Right hindlimb (tissue), 1 donor: ENCODE data around the gene ANKRD31.
"Not testable (repeated sequence)": the region's sequence is repeated elsewhere in the genome, so short reads cannot be mapped to it uniquely, and the experiment has no call there.

Experiments used
- DNase-seq: peaks from one replicate; pipeline ENCODE4 v3.0.0-alpha.2; 2018

Gene ANKRD31

DNA sequence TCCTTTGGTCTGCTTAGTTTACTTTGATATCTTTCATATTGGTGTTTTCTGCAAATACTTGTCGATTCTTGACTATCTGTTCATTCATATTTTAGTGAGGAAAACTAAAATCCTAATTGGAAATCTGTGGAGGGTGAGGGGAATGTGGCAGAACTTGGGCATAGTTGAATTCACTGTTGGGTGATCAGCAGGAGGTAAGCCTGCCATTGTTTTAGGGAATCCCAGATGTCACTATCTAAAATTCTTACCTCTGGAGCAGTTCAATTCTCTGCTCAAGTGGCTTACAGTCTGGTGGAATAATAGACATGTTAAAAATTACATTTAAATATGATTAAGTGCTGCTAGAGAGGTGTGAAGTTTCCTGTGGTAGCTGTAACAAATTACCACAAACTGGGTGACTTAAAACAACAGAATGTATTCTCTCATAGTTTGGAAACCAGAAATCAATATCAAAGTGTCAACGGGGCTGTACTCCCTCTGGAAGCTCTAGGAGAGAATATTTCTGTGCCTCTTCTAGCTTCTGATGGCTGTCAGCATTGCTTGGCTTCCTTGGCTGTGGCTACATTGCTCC lies 94.0 kb downstream of the ANKRD31 start:
- DNase-seq: no peak

DNA sequence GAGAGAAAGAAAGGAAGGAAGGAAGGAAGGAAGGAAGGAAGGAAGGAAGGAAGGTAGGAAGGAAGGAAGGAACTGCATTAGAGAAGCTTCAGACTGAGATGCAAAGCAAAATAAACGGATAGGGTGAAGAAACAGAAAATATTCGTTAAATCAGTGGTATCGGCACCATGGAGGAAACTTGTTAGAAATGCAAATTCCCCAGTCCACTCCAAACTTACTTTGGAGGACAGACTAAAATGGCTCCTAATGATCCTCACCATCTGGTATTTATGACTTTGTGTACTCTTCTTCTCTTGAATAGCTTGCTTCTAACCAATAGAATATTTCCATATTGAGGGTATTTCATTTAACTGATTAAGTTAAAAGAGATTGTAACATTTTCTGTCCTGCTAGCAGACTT lies 96.4 kb downstream of the ANKRD31 start:
- no peak for DNase-seq

DNA sequence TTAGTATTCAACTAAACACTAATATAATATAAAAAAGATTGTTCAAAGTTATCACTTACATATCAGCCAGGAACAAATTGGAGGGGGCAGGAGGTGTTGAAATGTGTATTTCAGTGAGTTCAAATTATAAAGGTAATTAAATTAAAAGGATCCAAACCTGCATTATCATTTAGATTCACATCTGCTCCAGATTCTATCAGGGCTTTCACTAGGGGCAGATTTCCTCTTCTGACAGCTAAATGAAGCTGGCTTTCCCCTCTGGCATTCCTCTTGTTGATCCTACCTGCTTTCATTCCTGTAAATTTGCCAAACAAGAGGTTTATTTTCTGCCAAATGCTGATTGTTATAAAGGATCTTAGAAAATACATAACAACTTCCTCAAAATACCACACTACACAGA lies 98.0 kb downstream of the ANKRD31 start:
- DNase-seq: no peak

DNA sequence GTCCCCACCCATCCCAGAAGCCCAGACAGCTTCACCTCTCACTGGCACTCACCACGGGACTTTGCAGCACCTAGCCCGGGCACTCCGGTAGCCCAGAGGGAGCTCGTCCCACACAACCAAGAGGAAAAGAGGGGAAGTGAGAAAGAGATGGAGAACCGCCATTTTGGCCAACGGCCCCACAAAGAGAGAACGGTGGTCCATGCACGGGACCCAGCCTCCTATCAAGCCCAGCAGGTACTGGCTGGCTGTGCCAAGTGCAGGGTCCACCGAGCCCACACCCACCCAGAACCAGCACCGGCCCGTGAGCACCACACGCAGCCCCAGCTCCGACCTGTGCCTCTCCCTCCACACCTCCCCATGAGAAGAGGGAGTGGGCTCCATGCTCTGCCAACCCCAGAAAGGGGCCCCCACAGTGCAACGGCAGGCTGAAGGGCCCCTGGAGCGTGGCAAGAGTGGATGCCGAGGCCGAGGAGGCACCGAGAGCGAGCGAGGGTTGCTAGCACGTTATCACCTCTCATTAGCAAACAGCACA lies 105.8 kb downstream of the ANKRD31 start:
- no peak for DNase-seq

DNA sequence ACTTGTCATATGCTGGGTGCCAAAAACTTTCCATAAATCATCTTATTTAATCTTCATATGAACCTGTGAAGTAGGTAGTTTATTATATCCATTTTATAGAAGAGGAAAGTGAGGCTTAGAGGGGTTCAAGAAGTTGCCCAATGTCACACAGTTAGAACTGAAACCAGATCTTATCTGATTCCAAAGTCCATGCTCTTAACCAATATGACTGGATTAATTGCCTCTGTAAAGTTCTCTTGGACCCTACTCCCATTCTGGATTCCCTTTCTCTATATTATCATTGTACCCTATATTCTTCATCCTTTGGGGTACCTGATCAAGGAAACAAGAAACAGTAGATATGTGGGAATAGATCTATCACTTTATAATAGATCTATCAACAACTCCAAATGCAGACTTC lies 119.8 kb downstream of the ANKRD31 start:
- no peak for DNase-seq

DNA sequence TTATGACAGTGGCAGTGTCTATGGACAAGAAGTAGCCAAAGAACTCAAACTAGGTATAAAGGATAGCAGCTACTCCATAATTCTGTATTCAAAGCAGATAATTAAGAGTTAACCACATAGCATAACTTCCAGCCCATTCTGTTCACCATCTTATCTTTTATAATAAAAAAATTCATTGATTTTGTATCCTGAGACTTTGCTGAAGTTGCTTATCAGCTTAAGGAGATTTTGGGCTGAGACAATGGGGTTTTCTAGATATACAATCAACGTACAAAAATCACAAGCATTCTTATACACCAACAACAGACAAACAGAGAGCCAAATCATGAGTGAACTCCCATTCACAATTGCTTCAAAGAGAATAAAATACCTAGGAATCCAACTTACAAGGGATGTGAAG lies 122.4 kb downstream of the ANKRD31 start:
- DNase-seq: not testable (repeated sequence)

DNA sequence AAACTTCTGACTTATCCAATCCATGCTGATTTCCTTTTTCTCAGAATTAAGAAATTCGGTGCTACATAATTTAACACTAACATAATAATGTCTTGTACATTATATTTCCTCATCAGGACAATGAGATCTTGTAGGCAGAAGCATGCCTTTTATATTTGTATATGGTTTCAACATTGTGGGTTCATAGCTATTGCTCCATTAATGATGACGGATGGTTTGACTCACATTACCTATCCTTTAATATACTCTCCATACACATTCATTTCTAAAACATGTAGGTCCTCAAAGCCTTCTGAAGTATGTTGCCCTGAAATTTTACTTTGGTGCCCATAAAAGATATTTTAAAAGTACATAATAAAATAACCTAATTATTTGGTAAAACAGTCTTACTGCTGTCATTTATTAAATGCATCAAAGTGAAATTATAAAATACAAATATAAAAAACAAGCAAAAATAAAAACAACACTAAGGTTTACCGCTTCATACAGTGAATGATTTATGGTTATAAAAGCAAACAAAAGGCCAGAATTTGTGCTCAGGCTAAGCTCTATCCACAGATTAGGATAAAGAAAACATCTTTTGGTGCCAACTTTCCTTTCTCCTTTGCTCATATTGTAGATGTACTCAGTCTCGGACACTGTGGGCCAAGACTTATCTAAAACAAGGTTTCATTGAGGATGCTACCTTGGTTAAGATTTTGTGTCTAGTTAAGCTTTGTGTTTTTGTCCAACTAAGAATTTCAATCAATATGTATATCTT lies 123.1 kb downstream of the ANKRD31 start:
- DNase-seq: no peak

DNA sequence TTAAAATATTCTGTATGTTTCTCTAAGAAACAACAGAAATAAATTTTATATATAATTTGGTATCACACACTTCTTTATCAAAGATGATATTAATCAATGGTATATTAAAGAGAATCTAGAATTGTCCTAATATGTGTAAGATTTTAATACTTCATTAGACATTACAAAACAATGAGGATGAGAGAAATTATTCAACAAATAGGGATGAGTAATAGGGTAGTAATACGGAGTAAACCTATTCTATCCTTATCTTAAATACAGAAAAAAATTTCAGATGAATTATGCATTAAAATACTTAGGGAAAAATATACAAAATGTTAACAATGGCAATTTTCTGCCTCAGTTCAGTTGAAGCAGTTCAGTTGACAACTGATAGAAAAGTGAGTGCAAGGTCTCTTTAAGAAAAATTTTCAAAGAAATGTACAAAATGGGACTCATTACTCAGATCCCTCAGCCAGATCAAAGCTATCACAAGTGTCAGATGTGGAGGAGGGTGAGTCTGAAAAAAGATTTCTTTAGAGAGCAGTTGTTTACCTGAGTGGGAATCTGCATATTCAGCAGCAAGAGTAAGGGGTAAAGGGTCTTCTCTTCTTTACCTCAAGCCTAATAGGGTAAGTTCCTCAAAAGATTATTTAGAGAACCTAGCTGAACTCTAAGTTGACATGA lies 127.6 kb downstream of the ANKRD31 start:
- no peak for DNase-seq

DNA sequence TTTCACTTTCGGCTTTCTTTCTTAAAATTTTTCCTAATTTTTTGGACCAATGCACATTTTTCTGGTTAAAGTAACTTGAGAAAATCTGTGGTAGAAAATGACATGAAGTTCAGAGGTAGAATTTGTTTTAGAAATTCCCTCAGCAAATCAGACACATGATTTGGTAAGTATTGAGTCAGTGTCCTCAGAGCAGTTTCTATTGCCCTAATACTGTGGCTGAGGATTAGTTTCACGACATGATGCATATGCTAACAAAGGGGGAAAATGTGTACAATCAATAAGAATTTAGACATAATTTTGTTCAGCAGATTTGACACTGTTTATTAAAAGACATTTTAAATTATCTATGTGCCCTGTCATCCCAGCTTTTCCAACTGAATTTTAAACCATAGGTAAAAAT lies 128.2 kb downstream of the ANKRD31 start:
- DNase-seq: no peak

DNA sequence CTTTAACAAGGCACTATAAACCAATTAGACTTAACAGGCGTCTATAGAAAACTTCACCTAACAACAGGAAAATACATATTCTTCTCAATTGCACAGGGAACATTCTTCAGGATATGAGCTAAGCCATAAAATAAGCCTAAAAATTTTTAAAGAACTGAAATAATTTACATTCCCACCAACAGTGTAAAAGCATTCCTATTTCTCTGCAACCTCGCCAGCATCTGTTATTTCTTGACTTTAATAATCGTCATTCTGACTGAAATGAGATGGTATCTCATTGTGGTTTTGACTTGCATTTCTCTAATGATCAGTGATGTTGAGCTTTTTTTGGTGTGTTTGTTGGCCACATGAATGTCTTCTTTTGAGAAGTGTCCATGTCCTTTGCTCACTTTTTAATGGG lies 140.7 kb downstream of the ANKRD31 start:
- not testable (repeated sequence) for DNase-seq

DNA sequence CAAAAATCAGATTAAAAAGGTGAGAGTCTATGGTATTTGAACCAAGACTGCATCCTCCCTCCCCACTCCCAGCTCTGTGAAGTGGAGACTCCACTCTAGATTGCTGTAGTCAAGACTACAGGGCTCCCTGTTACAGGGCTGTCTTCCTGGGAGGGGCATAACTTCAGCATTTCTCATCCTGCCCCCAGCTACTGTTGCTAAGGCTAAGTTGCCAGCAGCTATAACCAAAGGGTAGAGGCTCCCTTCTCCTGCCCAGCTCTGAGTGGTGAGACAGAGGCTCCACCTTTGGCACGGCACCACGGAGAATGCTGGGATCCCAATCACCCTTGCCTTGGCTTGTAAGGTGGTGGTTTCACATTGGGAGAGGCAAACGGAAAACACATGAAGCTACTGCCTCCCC lies 145.1 kb downstream of the ANKRD31 start:
- no peak for DNase-seq

DNA sequence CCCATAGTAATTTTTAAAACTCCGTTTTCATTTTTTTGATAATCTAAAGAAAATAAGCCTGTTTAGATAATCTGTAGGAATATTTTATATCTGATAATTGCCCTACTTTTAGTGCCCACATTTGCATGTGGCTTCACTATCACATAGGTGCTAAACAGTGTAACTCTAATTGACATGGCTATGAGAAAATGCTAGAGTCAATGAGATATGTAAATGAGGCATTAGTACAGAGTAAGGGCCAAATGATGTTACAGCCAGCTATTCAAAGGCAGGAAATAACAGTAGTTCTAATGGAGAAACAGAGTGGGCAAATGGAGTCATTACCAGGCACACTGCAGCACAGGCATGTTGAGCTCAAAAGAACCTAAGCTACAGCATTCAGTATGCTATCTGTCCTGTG lies 147.0 kb downstream of the ANKRD31 start:
- DNase-seq: no peak

DNA sequence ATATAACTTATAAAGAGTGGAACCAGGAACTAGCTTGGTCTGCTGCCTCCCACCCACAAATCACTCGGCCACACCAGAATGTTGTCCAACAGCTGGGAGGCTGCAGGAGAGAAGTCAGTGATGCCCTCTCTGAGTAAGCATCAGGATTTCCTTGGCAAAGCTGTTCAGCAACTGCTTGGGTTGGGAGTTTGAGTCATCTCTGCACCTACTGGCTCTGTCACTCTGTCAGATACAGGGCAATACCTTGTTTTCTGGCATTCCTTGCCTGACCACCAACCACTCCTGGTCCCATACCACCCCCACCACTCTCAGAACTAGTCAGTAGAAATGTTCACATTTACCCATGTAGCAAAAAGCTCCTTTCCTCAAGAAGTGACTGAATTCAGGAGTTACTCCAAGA lies 147.5 kb downstream of the ANKRD31 start:
- DNase-seq: no peak

DNA sequence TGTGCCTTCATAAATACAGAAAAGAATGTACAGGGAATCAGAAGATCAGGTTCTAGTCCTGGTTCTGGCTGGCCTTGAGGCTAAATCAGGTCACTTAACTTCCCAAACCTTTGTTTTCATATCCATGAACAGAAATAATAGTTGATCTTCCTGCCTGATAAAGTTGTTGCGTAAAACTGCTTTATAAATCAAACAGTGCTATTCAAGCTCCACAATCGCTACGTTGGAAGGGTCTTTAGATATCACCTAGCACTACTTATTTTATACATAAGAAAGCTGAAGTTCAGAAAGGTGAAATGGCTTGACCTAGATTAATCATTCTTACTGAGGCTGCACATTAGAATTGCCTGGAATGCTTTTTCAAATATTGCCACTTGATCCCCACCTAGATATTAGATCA lies 148.0 kb downstream of the ANKRD31 start:
- DNase-seq: no peak

DNA sequence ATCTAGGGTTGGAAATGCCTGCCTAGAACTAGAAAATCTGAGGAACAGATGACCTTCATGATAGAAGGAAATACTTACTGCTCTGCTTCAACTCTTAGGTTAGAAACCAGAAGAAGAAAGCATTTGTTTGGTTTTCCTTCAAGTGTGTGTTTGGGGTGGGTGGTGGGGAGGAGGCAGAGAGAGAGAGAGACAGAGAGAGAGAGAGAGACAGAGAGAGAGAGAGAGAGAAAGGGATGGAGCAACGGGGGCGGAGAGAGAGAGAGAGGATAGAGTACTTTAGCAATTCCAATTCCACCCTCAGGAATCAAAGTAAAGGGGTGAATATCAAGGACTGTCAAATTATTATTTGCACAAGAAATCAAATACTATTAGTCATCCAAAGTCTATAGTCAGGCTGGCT lies 155.2 kb downstream of the ANKRD31 start:
- DNase-seq: no peak

DNA sequence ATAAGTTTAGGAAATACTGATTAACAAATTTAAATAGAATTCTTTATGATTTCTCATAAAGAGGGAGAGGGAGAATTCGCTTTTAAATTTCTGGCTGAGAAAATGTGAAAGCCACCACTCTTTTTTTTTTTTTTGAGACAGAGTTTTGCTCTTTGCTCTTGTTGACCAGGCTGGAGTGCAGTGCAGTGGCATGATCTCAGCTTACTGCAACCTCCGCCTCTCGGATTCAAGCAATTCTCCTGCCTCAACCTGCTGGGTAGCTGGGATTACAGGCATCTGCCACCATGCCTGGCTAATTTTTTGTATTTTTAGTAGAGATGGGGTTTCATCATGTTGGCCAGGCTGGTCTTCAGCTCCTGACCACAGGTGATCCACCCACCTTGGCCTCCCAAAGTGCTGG lies 157.3 kb downstream of the ANKRD31 start:
- DNase-seq: not testable (repeated sequence)

DNA sequence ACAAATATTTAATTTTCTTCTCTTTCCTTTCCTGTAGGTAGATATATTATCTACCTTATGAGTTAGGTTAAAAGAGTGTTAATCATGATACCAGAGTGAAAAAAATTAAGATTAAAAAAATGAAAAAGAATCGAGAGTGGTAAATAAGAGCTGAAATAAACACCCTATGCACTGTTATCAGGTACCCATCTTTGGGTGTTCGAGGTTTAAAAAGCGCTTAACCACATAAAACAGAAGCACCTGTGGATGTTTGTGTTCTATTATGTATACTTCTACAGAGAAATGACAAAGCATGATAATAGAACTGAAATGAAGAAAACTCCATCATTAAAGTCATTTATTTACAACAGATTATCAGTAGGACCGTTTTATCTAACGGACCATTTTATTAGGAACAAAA lies 158.7 kb downstream of the ANKRD31 start:
- DNase-seq: no peak

DNA sequence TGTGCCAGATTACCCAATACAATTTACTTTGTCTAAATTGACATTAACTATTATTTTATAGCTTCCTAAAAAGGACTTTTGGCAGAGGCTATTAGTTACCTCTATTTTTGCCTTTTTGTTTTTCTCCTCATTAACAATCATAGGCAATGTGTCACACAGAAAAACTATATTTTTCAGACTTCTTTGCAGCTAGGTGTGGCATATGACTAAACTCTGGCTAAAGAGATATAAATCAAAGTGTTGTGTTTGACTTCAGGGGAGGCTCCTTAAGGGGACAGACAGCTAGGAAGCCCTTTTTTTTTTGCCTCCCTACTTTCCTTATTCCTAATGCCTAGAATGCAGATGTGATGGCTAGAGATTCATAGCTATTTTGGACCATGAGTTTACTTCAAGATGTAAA lies 164.6 kb downstream of the ANKRD31 start:
- no peak for DNase-seq

DNA sequence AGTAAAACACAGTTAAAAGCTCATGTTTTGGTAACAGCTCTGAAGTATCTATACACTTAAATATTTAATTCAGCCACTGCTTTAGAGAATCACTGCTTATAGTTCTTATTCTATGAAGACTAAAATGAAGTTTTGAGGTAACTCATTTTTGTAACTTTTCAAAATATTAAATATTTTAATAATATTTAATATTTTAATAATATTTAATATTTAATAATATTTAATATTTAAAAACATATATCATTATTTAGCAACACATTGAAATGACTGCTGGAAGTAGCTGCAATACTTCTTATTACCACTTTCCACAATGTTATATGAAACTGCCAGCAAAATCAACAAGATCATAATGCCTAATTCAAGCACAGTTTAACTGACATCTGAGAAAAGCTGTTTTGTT lies 165.6 kb downstream of the ANKRD31 start:
- no peak for DNase-seq

DNA sequence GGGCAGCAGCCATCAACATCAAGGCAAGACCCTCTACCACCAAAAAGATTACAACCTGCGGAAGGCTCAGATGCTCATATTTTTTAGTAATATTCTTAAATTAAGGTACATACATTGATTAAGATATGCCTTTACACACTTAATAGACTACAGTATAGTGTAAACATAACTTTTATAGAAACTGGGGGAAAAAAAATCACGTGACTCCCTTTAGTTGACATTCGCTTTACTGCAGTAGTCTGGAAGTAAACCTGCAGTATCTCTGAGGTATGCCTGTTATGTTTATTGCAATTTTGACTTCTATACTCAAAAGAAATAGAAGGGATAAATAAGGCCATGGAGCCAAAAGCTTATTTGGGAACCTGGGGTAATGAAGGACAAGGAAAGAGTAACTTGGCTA lies 169.2 kb downstream of the ANKRD31 start:
- DNase-seq: no peak

DNA sequence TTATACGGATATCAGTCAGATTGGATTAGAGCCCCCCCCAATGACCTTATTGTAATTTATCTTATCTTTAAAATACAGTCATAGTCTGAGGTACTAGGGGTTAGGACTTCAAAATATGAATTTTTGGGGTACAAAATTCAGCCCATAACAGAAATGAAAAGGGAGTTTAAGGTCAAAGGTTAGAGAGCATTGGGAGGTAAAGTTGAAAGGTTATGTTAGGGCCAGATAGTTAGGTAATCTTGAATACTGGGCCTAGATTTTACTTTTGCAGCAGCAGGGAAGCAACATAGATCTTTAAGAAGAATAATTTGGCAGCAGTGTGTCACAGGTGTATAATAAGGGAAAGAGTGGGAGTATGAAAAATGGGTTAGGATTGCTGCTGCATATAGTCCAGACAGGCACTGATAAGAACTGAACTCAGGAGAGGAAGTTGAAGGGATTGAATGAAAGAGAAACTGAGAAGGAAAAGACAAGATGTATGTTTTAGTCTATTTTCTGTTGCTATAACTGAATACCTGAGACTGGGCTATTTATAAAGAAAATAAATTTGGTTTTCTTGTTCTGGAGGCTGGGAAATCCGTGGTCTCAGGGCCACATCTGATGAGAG lies 173.7 kb downstream of the ANKRD31 start:
- DNase-seq: no peak

DNA sequence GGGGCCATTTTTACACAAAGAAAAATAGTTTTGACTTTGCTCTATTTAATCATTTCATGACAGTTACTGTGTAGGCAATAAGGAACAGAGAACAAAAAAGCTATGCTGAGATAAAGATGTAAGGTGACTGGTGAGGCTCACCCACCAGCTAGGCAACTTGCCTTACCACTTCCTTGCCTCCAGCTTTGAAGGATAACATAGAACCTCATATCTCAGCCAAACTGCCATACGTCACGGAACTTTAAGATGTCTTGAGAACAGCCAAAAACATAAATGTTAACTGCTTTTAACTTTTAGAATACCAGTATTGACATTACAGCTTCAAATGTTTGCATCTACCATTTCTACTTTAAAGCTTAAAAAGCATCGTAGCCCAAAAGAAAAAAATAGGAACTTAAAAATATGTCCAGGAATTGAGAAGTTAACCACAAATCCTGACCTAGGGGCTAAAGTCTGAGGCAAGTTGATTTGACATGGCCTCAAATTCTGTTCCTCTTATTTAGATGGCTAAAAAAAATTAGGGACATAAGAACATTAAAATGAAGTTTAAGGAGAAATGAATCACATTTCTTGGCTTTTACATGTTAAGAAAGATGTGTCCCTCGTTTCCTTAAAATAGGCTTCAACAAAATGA lies 176.6 kb downstream of the ANKRD31 start:
- no peak for DNase-seq

DNA sequence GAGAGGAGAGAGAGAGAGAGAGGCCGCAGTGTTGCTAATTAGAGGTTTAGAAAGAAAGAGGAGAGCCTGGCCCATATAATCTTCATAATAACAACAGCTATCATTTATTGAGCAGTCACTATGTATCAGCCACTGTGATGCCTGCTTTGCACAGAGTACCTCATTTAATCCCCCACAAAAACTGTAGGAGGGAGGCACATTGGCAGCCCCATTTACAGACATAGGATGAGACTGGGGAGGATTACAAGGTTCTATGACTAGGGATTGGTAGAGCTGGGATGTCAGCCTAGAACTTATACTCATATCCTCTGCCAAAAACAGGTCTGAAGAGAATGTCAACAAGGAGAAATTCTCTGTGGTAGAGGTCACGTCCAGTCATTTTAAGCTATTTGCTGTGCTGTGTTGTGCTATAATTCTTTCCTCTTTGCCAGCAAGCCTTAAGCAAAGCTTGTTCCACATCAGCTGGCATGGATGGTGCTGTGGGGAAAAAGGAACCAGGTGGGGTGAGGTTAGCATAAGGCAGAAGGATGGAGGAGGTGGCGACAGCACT lies 177.6 kb downstream of the ANKRD31 start:
- no peak for DNase-seq
